Stimulated activated CD4-positive, alpha-beta T cell treated with anti-CD3 and anti-CD28 coated beads, Interleukin-1b, Interleukin-23, amount 100 ng/mL, for 24 hours (primary cell): ENCODE data around the gene TRIO.

Experiments used
- DNase-seq, 4 experiments: peaks; one replicate each; pipeline ENCODE4 v3.0.0-alpha.2; 2020; ENCODE audit warnings: low read depth in 4 of 4, low spot score in 1 of 4

Gene TRIO

GRCh38 chr5:14471507-14471906 lies 328.4 kb downstream of the TRIO start:
- no peak for DNase-seq

- no peak for DNase-seq
Observed at GRCh38 chr5:14472986-14473567, 329.9 kb downstream of the TRIO start.

- DNase-seq: no peak
Observed at GRCh38 chr5:14475045-14475444, 331.9 kb downstream of the TRIO start.

GRCh38 chr5:14476786-14477435 lies 333.8 kb downstream of the TRIO start:
- no peak for DNase-seq

GRCh38 chr5:14479143-14479696 lies 336.1 kb downstream of the TRIO start:
- no peak for DNase-seq

GRCh38 chr5:14481349-14481748 lies 338.2 kb downstream of the TRIO start:
- no peak for DNase-seq

GRCh38 chr5:14482085-14482484 lies 338.9 kb downstream of the TRIO start:
- DNase-seq: no peak

- no peak for DNase-seq
Observed at GRCh38 chr5:14483504-14484157, 340.5 kb downstream of the TRIO start.

- no peak for DNase-seq
Observed at GRCh38 chr5:14486486-14486885, 343.3 kb downstream of the TRIO start.

- no peak for DNase-seq
Observed at GRCh38 chr5:14486996-14487896, 344.1 kb downstream of the TRIO start.

- no peak for DNase-seq
Observed at GRCh38 chr5:14487897-14488570, 344.9 kb downstream of the TRIO start.

- no peak for DNase-seq
Observed at GRCh38 chr5:14488709-14489108, 345.6 kb downstream of the TRIO start.

- no peak for DNase-seq
Observed at GRCh38 chr5:14489643-14490042, 346.5 kb downstream of the TRIO start.

- DNase-seq: no peak
Observed at GRCh38 chr5:14490309-14490711, 347.2 kb downstream of the TRIO start.

- no peak for DNase-seq
Observed at GRCh38 chr5:14491015-14491915, 348.1 kb downstream of the TRIO start.

GRCh38 chr5:14492331-14492964 lies 349.3 kb downstream of the TRIO start:
- DNase-seq: no peak

- no peak for DNase-seq
Observed at GRCh38 chr5:14495301-14495700, 352.2 kb downstream of the TRIO start.

GRCh38 chr5:14497311-14497710 lies 354.2 kb downstream of the TRIO start:
- no peak for DNase-seq
